SU-DHL-6 (cell line): ENCODE data around the gene CGB5.

ENCODE experiments used
- EZH2phosphoT487 ChIP-seq: fragments of 200-600 bp; sonication (generic), shearing (Covaris generic); conservative IDR thresholded peaks from 2 replicates; pipeline ENCODE4 v1.6.1; 2018; ENCODE audit warnings: mild to moderate bottlenecking, antibody characterized with exemption, low read length, moderate library complexity, mixed read lengths
- TF ChIP-seq, protein P1 (sequence below): fragments of 200-600 bp; sonication (generic); IDR thresholded peaks from one replicate; pipeline ENCODE4 v1.5.1; 2017; ENCODE audit warnings: antibody characterized with exemption, mild to moderate bottlenecking, low read length, moderate library complexity; ENCODE audit not compliant: insufficient read depth, poor library complexity, severe bottlenecking

DNA sequence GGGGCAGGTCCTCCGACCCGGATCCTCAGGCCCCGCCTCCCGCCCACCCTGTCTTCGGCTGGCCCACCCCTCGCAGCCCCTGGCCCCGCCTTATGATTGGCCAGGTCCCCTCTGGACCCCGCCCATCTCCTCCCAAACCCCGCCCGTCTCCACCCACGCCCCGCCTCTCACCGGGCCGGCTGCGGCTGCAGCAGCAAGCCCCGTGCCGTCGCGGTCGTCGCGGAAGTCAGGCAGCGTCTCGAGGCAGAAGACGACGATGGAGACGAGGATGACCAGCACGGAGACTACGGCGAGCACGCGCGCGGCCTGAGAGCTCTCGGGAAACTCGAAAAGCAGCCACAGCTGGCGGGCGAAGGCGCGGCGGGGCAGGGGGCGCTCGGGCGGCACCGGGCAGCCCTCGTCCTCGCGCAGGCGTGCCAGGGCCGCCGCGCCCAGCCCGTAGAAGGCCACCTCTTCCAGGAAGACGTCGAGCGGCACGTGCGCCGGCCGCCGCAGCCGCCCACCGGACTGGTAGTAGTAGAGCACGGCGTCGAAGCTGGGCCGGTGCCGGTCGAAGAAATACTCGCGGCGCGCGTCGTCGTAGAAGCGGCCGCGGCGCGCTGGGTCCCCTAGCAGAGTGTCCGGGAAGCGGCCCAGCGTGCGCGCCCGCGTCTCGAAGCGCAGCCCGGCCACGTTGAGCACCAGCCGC is 28.4 kb downstream of the CGB5 start:
- TF ChIP-seq, protein P1, sequence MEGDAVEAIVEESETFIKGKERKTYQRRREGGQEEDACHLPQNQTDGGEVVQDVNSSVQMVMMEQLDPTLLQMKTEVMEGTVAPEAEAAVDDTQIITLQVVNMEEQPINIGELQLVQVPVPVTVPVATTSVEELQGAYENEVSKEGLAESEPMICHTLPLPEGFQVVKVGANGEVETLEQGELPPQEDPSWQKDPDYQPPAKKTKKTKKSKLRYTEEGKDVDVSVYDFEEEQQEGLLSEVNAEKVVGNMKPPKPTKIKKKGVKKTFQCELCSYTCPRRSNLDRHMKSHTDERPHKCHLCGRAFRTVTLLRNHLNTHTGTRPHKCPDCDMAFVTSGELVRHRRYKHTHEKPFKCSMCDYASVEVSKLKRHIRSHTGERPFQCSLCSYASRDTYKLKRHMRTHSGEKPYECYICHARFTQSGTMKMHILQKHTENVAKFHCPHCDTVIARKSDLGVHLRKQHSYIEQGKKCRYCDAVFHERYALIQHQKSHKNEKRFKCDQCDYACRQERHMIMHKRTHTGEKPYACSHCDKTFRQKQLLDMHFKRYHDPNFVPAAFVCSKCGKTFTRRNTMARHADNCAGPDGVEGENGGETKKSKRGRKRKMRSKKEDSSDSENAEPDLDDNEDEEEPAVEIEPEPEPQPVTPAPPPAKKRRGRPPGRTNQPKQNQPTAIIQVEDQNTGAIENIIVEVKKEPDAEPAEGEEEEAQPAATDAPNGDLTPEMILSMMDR = no peak
- TF ChIP-seq EZH2phosphoT487 = no peak
